Liver (tissue), 9 donors: ENCODE measurements around the gene OPTC. TPM values are rescaled to one million over a fixed set of nuclear protein-coding genes. Genes with fewer than 3 reads are reported as not detected.

Experiments
- DNase-seq: peaks from one replicate; pipeline ENCODE4 v3.0.0-alpha.2; 2017; ENCODE audit warnings: low spot score
- H3K27ac ChIP-seq, 2 donors: one replicate each; pipeline ENCODE4 v1.7.0; 2013; ENCODE audit warnings: inconsistent platforms in 2 of 2, low read length in 2 of 2, control low read depth in 1 of 2, low read depth in 1 of 2, mild to moderate bottlenecking in 1 of 2
- H3K27me3 ChIP-seq, 4 donors: one replicate each; pipeline versions ENCODE4 v1.6.1 to v1.7.0; 2013; ENCODE audit warnings: low read length in 3 of 4, inconsistent platforms in 1 of 4, mild to moderate bottlenecking in 1 of 4, moderate library complexity in 1 of 4; ENCODE audit not compliant: control insufficient read depth in 4 of 4, insufficient read depth in 4 of 4
- H3K36me3 ChIP-seq, 4 donors: one replicate each; pipeline versions ENCODE4 v1.6.1 to v1.7.0; 2013; ENCODE audit warnings: low read length in 3 of 4, mild to moderate bottlenecking in 3 of 4, low read depth in 1 of 4, moderate library complexity in 1 of 4; ENCODE audit not compliant: control insufficient read depth in 4 of 4, insufficient read depth in 3 of 4
- H3K4me1 ChIP-seq, 4 donors: one replicate each; pipeline versions ENCODE4 v1.6.1 to v1.7.0; 2013; ENCODE audit warnings: low read length in 3 of 4, mild to moderate bottlenecking in 3 of 4, moderate library complexity in 1 of 4; ENCODE audit not compliant: control insufficient read depth in 4 of 4, insufficient read depth in 4 of 4
- H3K4me3 ChIP-seq, 3 donors: one replicate each; pipeline versions ENCODE4 v1.6.1 to v1.7.0; 2013; ENCODE audit warnings: low read length in 3 of 3, control low read depth in 1 of 3, low read depth in 1 of 3, mild to moderate bottlenecking in 1 of 3
- H3K9ac ChIP-seq, 2 donors: one replicate each; pipeline ENCODE4 v1.7.0; 2013; ENCODE audit warnings: low read length in 2 of 2, mild to moderate bottlenecking in 2 of 2, moderate library complexity in 2 of 2, control low read depth in 1 of 2, low read depth in 1 of 2
- H3K9me3 ChIP-seq, 4 donors: one replicate each; pipeline versions ENCODE4 v1.6.1 to v1.7.0; 2013; ENCODE audit warnings: low read length in 3 of 4; ENCODE audit not compliant: control insufficient read depth in 4 of 4
- EGR1 ChIP-seq, 2 donors: IDR thresholded peaks; 2 replicates each; pipeline ENCODE4 v1.6.1; 2016 to 2018; ENCODE audit warnings: antibody characterized with exemption in 2 of 2, low read depth in 2 of 2
- FOXA1 ChIP-seq: IDR thresholded peaks from 2 replicates; pipeline ENCODE4 v1.6.1; 2016; ENCODE audit warnings: antibody characterized with exemption
- FOXA2 ChIP-seq: IDR thresholded peaks from 2 replicates; pipeline ENCODE4 v1.6.1; 2016; ENCODE audit warnings: antibody characterized with exemption
- GABPA ChIP-seq, 2 donors: IDR thresholded peaks in 1 of 2; conservative IDR thresholded peaks in 1 of 2; 2 replicates each; pipeline ENCODE4 v1.6.1; 2016; ENCODE audit warnings: antibody characterized with exemption in 2 of 2, mild to moderate bottlenecking in 1 of 2, moderate library complexity in 1 of 2
- HNF4A ChIP-seq, 2 donors: conservative IDR thresholded peaks; 2 replicates each; pipeline ENCODE4 v1.6.1; 2016; ENCODE audit warnings: antibody characterized with exemption in 2 of 2, mild to moderate bottlenecking in 2 of 2
- HNF4G ChIP-seq: IDR thresholded peaks from 2 replicates; pipeline ENCODE4 v1.6.1; 2016; ENCODE audit warnings: antibody characterized with exemption
- NR2F2 ChIP-seq: IDR thresholded peaks from 2 replicates; pipeline ENCODE4 v1.6.1; 2016; ENCODE audit warnings: antibody characterized with exemption
- RAD21 ChIP-seq, 2 donors: IDR thresholded peaks; 2 replicates each; pipeline ENCODE4 v1.6.1; 2016; ENCODE audit warnings: antibody characterized with exemption in 2 of 2, mild to moderate bottlenecking in 2 of 2
- RXRA ChIP-seq, 2 donors: IDR thresholded peaks; 2 replicates each; pipeline ENCODE4 v1.6.1; 2017 to 2018; ENCODE audit warnings: antibody characterized with exemption in 2 of 2, mild to moderate bottlenecking in 1 of 2
- SP1 ChIP-seq: IDR thresholded peaks from 2 replicates; pipeline ENCODE4 v1.6.1; 2018; ENCODE audit warnings: antibody characterized with exemption, mild to moderate bottlenecking
- TAF1 ChIP-seq: conservative IDR thresholded peaks from 2 replicates; pipeline ENCODE4 v1.6.1; 2016; ENCODE audit warnings: antibody characterized with exemption, mild to moderate bottlenecking
- YY1 ChIP-seq: IDR thresholded peaks from 2 replicates; pipeline ENCODE4 v1.6.1; 2016; ENCODE audit warnings: antibody characterized with exemption, mild to moderate bottlenecking
- WGBS: extraction: QIAGEN DNeasy Blood & Tissue Kit; methylation state at CpG from one replicate; pipeline ENCODE4 v1.1.7; 2013; 5-methylcytosine and 5-hydroxymethylcytosine counted together
- polyA plus RNA-seq, 2 donors: library from polyadenylated mRNA; stranded (reverse) in 1 of 2; unstranded in 1 of 2; fragments of 200-250 nt in 1 of 2; fragments of >200 nt in 1 of 2; fragmentation: Nextera tagmentation in 1 of 2; extraction: Ambion mirVana in 1 of 2; gene quantifications; one replicate each; pipeline versions ENCODE4 v1.2.1 to v1.2.3, GENCODE V29; 2013 to 2015
- total RNA-seq, 2 donors: library from RNA; depleted of rRNA; stranded (reverse); fragments of >200 nt; gene quantifications; one replicate each; pipeline ENCODE4 v1.2.3, GENCODE V29; 2014
- TF ChIP-seq, protein P1 (sequence below): IDR thresholded peaks from 2 replicates; pipeline ENCODE4 v1.6.1; 2016; ENCODE audit warnings: antibody characterized with exemption
- TF ChIP-seq, protein P2 (sequence below): IDR thresholded peaks from 2 replicates; pipeline ENCODE4 v1.6.1; 2016; ENCODE audit warnings: antibody characterized with exemption, mild to moderate bottlenecking
- TF ChIP-seq, protein P3 (sequence below): IDR thresholded peaks from 2 replicates; pipeline ENCODE4 v1.6.1; 2016; ENCODE audit warnings: antibody characterized with exemption
- TF ChIP-seq, protein P4 (sequence below): fragments of 150-350 bp; IDR thresholded peaks from 2 replicates; pipeline ENCODE4 v1.5.1; 2017; ENCODE audit warnings: improper control_type of control experiment, low read depth, low read length; ENCODE audit not compliant: missing input control
- TF ChIP-seq, protein P5 (sequence below): IDR thresholded peaks from 2 replicates; pipeline ENCODE4 v1.6.1; 2016; ENCODE audit warnings: antibody characterized with exemption
- donor health status: healthy.
- donor health status: healthy.
- donor health status: healthy.
- donor health status: healthy.
- donor health status: healthy.

The OPTC gene
- total and polyA plus RNA-seq, 4 donors: not detected

DNA sequence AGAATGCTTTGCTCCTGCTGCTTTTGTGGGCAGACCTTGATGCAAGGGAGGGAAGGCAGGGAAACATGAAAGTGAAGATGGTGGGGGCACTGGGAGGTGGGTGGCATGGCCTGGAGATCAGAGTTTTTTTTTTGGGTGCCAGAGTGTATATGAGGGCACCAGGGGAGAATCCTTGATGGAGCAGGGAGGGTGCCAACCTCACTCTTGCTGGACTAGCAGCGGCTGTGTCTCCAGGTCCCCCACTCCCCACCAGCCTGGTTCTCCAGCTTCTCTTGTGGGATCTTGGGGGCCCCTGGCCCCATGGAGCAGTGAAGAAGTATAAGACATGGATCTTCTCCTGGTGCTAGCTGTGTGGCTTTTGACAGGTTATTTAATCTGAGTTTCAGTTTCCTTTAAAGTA lies 31.8 kb upstream of the OPTC start:
- Histone ChIP-seq H3K9me3 (no peaks in the 10 kb centered on the region), H3K9ac (no peak overlapping the region), H3K4me3 (no peak overlapping the region), H3K4me1 (peaks cover 0 to 6% (median 0%) of the 10 kb centered on the region in 4 donors), H3K36me3 (no peaks in the 10 kb centered on the region), H3K27ac (no peak overlapping the region), H3K27me3 (peaks cover 0 to 3% (median 0%) of the 10 kb centered on the region in 4 donors)
- WGBS: 90% methylated on average over 1 of the region's 1 CpG
- TF ChIP-seq YY1 (no peak), RXRA (IDR thresholded peaks at IDR 0.05) (no peak), TAF1 (no peak), FOXA2 (no peak), NR2F2 (no peak), EGR1 (IDR thresholded peaks at IDR 0.05; ENCODE audit: low read depth in 2 of 2) (no peak)
- TF ChIP-seq, protein P1, sequence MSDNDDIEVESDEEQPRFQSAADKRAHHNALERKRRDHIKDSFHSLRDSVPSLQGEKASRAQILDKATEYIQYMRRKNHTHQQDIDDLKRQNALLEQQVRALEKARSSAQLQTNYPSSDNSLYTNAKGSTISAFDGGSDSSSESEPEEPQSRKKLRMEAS: no peak
- TF ChIP-seq, protein P2, sequence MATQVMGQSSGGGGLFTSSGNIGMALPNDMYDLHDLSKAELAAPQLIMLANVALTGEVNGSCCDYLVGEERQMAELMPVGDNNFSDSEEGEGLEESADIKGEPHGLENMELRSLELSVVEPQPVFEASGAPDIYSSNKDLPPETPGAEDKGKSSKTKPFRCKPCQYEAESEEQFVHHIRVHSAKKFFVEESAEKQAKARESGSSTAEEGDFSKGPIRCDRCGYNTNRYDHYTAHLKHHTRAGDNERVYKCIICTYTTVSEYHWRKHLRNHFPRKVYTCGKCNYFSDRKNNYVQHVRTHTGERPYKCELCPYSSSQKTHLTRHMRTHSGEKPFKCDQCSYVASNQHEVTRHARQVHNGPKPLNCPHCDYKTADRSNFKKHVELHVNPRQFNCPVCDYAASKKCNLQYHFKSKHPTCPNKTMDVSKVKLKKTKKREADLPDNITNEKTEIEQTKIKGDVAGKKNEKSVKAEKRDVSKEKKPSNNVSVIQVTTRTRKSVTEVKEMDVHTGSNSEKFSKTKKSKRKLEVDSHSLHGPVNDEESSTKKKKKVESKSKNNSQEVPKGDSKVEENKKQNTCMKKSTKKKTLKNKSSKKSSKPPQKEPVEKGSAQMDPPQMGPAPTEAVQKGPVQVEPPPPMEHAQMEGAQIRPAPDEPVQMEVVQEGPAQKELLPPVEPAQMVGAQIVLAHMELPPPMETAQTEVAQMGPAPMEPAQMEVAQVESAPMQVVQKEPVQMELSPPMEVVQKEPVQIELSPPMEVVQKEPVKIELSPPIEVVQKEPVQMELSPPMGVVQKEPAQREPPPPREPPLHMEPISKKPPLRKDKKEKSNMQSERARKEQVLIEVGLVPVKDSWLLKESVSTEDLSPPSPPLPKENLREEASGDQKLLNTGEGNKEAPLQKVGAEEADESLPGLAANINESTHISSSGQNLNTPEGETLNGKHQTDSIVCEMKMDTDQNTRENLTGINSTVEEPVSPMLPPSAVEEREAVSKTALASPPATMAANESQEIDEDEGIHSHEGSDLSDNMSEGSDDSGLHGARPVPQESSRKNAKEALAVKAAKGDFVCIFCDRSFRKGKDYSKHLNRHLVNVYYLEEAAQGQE: no peak
- no peak for DNase-seq

DNA sequence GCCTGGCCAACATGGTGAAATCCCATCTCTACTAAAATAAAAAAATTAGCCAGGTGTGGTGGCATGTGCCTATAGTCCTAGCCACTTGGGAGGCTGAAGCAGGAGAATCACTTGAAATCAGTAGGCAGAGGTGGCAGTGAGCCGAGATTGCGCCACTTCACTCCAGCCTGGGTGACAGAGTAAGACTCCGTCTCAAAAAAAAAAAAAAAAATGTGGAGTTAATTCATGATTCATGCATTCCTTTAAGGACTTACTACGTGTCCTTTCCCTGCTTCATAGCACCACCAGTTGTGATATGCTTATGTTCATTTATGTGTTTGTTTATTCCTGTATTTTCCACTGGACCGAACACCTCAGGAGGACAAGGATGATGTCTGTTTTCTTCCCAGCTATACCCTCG lies 31.1 kb upstream of the OPTC start:
- Histone ChIP-seq H3K4me1 (peaks cover 0 to 6% (median 0%) of the 10 kb centered on the region in 4 donors), H3K4me3 (no peak overlapping the region), H3K36me3 (no peaks in the 10 kb centered on the region), H3K27ac (no peak overlapping the region), H3K9ac (no peak overlapping the region), H3K9me3 (no peaks in the 10 kb centered on the region), H3K27me3 (peaks cover 0 to 3% (median 0%) of the 10 kb centered on the region in 4 donors)
- 86% methylated on average over 6 of the region's 6 CpGs for WGBS
- TF ChIP-seq, protein P1: no peak
- TF ChIP-seq NR2F2 (no peak), GABPA (IDR thresholded peaks at IDR 0.05 in 1 of 2, conservative IDR thresholded peaks at IDR 0.05 in 1 of 2) (no peak), FOXA2 (no peak), RAD21 (IDR thresholded peaks at IDR 0.05) (no peak), HNF4G (no peak), SP1 (no peak), TAF1 (no peak), FOXA1 (no peak), RXRA (IDR thresholded peaks at IDR 0.05) (no peak), EGR1 (IDR thresholded peaks at IDR 0.05; ENCODE audit: low read depth in 2 of 2) (no peak), HNF4A (conservative IDR thresholded peaks at IDR 0.05) (no peak), YY1 (no peak)
- TF ChIP-seq, protein P3, sequence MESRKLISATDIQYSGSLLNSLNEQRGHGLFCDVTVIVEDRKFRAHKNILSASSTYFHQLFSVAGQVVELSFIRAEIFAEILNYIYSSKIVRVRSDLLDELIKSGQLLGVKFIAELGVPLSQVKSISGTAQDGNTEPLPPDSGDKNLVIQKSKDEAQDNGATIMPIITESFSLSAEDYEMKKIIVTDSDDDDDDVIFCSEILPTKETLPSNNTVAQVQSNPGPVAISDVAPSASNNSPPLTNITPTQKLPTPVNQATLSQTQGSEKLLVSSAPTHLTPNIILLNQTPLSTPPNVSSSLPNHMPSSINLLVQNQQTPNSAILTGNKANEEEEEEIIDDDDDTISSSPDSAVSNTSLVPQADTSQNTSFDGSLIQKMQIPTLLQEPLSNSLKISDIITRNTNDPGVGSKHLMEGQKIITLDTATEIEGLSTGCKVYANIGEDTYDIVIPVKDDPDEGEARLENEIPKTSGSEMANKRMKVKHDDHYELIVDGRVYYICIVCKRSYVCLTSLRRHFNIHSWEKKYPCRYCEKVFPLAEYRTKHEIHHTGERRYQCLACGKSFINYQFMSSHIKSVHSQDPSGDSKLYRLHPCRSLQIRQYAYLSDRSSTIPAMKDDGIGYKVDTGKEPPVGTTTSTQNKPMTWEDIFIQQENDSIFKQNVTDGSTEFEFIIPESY: no peak
- TF ChIP-seq, protein P4, sequence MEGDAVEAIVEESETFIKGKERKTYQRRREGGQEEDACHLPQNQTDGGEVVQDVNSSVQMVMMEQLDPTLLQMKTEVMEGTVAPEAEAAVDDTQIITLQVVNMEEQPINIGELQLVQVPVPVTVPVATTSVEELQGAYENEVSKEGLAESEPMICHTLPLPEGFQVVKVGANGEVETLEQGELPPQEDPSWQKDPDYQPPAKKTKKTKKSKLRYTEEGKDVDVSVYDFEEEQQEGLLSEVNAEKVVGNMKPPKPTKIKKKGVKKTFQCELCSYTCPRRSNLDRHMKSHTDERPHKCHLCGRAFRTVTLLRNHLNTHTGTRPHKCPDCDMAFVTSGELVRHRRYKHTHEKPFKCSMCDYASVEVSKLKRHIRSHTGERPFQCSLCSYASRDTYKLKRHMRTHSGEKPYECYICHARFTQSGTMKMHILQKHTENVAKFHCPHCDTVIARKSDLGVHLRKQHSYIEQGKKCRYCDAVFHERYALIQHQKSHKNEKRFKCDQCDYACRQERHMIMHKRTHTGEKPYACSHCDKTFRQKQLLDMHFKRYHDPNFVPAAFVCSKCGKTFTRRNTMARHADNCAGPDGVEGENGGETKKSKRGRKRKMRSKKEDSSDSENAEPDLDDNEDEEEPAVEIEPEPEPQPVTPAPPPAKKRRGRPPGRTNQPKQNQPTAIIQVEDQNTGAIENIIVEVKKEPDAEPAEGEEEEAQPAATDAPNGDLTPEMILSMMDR: no peak
- TF ChIP-seq, protein P5, sequence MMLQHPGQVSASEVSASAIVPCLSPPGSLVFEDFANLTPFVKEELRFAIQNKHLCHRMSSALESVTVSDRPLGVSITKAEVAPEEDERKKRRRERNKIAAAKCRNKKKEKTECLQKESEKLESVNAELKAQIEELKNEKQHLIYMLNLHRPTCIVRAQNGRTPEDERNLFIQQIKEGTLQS: no peak
- TF ChIP-seq, protein P2: no peak
- no peak for DNase-seq
